ENCODE results near the gene IFI27L2.
A peak's percentile ranks its signal among the peaks of the same experiment; 100 is the strongest.

IFI27L2 gene

DNA sequence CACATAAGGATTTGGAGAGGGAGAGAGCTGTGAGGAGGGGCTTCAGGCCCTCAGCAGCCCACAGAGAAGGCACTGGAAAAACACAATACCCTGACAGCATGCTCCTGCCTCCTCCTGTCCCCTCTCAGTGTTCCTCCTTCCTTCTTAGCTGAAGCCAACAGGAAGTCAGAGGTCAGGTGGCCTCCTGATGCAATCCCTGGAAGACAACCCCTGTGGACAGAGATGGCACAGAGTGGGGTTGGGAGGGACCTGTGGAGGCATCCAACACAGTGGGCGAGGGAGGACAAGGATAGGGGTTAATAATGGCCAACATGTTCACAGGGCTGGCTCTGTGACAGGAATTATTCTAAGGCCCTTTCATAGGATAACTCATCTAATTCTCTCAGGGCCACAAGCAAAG, 15.4 kb upstream of the IFI27L2 start:
- Histone ChIP-seq H3K36me3 (no peaks in the 10 kb centered on the region), H3K4me3 (ENCODE audit: low read depth, low read length) (no peak overlapping the region), H3K4me1 (no peaks in the 10 kb centered on the region), H3K27me3 (no peaks in the 10 kb centered on the region), H3K9me3 (no peaks in the 10 kb centered on the region)
- TF ChIP-seq CTCF (IDR thresholded peaks at IDR 0.05; ENCODE audit: low read depth, low read length): no peak
- no peak for DNase-seq

GRCh38 chr14:94143711-94144110, 14.3 kb upstream of the IFI27L2 start:
- no peak for DNase-seq
- Histone ChIP-seq H3K4me3 (ENCODE audit: low read depth, low read length) (no peak overlapping the region), H3K9me3 (no peaks in the 10 kb centered on the region), H3K27me3 (no peaks in the 10 kb centered on the region), H3K4me1 (no peaks in the 10 kb centered on the region), H3K36me3 (no peaks in the 10 kb centered on the region)
- no peak for TF ChIP-seq CTCF (IDR thresholded peaks at IDR 0.05; ENCODE audit: low read depth, low read length)

GRCh38 chr14:94143239-94143638, 13.8 kb upstream of the IFI27L2 start:
- DNase-seq: no peak
- Histone ChIP-seq H3K27me3 (no peaks in the 10 kb centered on the region), H3K4me1 (no peaks in the 10 kb centered on the region), H3K4me3 (ENCODE audit: low read depth, low read length) (no peak overlapping the region), H3K36me3 (no peaks in the 10 kb centered on the region), H3K9me3 (no peaks in the 10 kb centered on the region)
- peak; percentile 55 for TF ChIP-seq CTCF (IDR thresholded peaks at IDR 0.05; ENCODE audit: low read depth, low read length)

DNA sequence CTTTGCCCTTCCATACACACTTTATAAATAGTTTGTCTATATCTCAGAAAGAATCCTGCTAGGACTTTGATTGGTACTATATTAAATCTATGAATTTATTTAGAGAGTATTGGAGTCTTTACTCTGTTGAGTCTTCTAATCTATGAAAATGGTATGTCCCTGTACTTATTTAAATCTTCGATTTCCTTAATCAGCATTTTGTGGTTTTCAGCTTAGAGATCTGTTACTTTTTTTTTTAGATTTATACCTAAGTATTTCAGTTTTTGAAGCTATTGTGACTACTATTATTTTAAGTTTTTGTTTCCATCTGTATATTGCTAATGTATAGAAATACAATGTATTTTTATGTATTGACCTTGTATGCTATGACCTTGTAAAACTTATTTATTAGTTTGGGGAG, 13.4 kb upstream of the IFI27L2 start:
- no peak for DNase-seq
- no peaks in the 10 kb centered on the region for H3K27me3 ChIP-seq
- H3K4me1 ChIP-seq: no peaks in the 10 kb centered on the region
- H3K36me3 ChIP-seq: no peaks in the 10 kb centered on the region
- H3K9me3 ChIP-seq: no peaks in the 10 kb centered on the region
- no peak for TF ChIP-seq CTCF (IDR thresholded peaks at IDR 0.05; ENCODE audit: low read depth, low read length)
- H3K4me3 ChIP-seq (ENCODE audit: low read depth, low read length): no peak overlapping the region

- no peak for TF ChIP-seq CTCF (IDR thresholded peaks at IDR 0.05; ENCODE audit: low read depth, low read length)
Observed at GRCh38 chr14:94142247-94142646, 12.8 kb upstream of the IFI27L2 start.

GRCh38 chr14:94139421-94139820, 10.0 kb upstream of the IFI27L2 start:
- no peaks in the 10 kb centered on the region for H3K4me1 ChIP-seq
- TF ChIP-seq CTCF (IDR thresholded peaks at IDR 0.05; ENCODE audit: low read depth, low read length): no peak
- H3K27me3 ChIP-seq: no peaks in the 10 kb centered on the region
- no peaks in the 10 kb centered on the region for H3K9me3 ChIP-seq
- H3K36me3 ChIP-seq: no peaks in the 10 kb centered on the region
- no peak for DNase-seq
- no peak overlapping the region for H3K4me3 ChIP-seq (ENCODE audit: low read depth, low read length)

More at GRCh38 chr14:94142247-94142646, 12.8 kb upstream of the IFI27L2 start:
- DNase-seq: no peak
- Histone ChIP-seq H3K27me3 (no peaks in the 10 kb centered on the region), H3K4me1 (no peaks in the 10 kb centered on the region), H3K4me3 (ENCODE audit: low read depth, low read length) (no peak overlapping the region), H3K9me3 (no peaks in the 10 kb centered on the region), H3K36me3 (no peaks in the 10 kb centered on the region)
